H1 (cell line): ENCODE measurements around the gene RHOG. TPM values are rescaled to one million over a fixed set of nuclear protein-coding genes. Genes with fewer than 3 reads are reported as not detected.

Experiments
- CTCF ChIA-PET: fragments of 300-600 bp; sonication (Branson Sonifier 250); formaldehyde crosslinking; loops from one replicate; lab custom pipeline; 2021; ENCODE audit not compliant: partially characterized antibody; lab: Charles Lee
- POLR2A ChIA-PET: fragments of 300-600 bp; sonication (Branson Sonifier 250); formaldehyde crosslinking; loops from one replicate; lab custom pipeline; 2021; ENCODE audit warnings: inconsistent platforms; ENCODE audit not compliant: partially characterized antibody; lab: Charles Lee
- DNase-seq, 2 experiments: peaks; one replicate each; pipeline versions ENCODE4 v3.0.0 to v3.0.0-alpha.2; 2010 to 2022; ENCODE audit warnings: low spot score in 2 of 2, low read depth in 1 of 2, mixed read lengths in 1 of 2
- FAIRE-seq: peaks from 2 replicates; lab custom pipeline; 2011; peaks lifted over from hg19 to GRCh38; lab: Jason Lieb, UNC
- H2AFZ ChIP-seq: 2 replicates; pipeline ENCODE4 v1.8.1; 2012; ENCODE audit warnings: low read length, inconsistent platforms
- H2AK5ac ChIP-seq: 2 replicates; pipeline ENCODE4 v1.6.1; 2013; ENCODE audit warnings: low read depth, low read length
- H2BK120ac ChIP-seq: replicated peaks from 2 replicates; pipeline ENCODE3; 2013; ENCODE audit warnings: low read depth, low read length, inconsistent platforms
- H2BK12ac ChIP-seq: 2 replicates; pipeline ENCODE4 v1.6.1; 2013; ENCODE audit warnings: low read depth, low read length
- H2BK15ac ChIP-seq: 2 replicates; pipeline ENCODE4 v1.6.1; 2013; ENCODE audit warnings: low read length
- H2BK20ac ChIP-seq: 2 replicates; pipeline ENCODE4 v1.6.1; 2013; ENCODE audit warnings: low read length
- H2BK5ac ChIP-seq: 2 replicates; pipeline ENCODE4 v1.6.1; 2013; ENCODE audit warnings: low read depth, low read length
- H3K14ac ChIP-seq: 2 replicates; pipeline ENCODE4 v1.6.1; 2013; ENCODE audit warnings: inconsistent platforms; ENCODE audit not compliant: insufficient read length
- H3K18ac ChIP-seq: 2 replicates; pipeline ENCODE4 v1.6.1; 2013; ENCODE audit warnings: low read length; ENCODE audit errors: extremely low read depth
- H3K23ac ChIP-seq: 2 replicates; pipeline ENCODE4 v1.6.1; 2013; ENCODE audit warnings: inconsistent platforms; ENCODE audit not compliant: insufficient read length
- H3K23me2 ChIP-seq: 2 replicates; pipeline ENCODE4 v1.6.1; 2013; ENCODE audit warnings: low read depth, low read length
- H3K27ac ChIP-seq: 2 replicates; pipeline ENCODE4 v1.6.1; 2011; ENCODE audit warnings: low read depth, low read length, inconsistent platforms
- H3K27me3 ChIP-seq, 4 experiments: replicated peaks in 1 of 4; 1 replicate in 1 of 4; 2 replicates in 3 of 4; pipeline versions ENCODE4 v1.6.1 to v1.8.1; 2011 to 2013; ENCODE audit warnings: low read length in 3 of 4, mild to moderate bottlenecking in 3 of 4, inconsistent platforms in 2 of 4, mixed read lengths in 2 of 4, moderate library complexity in 1 of 4; ENCODE audit not compliant: control insufficient read depth in 3 of 4, insufficient read depth in 3 of 4; ENCODE audit errors: extremely low read depth in 1 of 4
- H3K36me3 ChIP-seq, 4 experiments: 2 replicates each; pipeline versions ENCODE4 v1.6.1 to v1.8.1; 2011 to 2013; ENCODE audit warnings: mild to moderate bottlenecking in 4 of 4, low read length in 3 of 4, moderate library complexity in 2 of 4, control low read depth in 1 of 4, inconsistent platforms in 1 of 4; ENCODE audit not compliant: insufficient read depth in 4 of 4, control insufficient read depth in 2 of 4
- H3K4ac ChIP-seq: replicated peaks from 2 replicates; pipeline ENCODE3; 2013; ENCODE audit warnings: low read length, low read depth, mixed read lengths, inconsistent platforms; ENCODE audit not compliant: insufficient read length
- H3K4me1 ChIP-seq, 4 experiments: replicated peaks in 1 of 4; 1 replicate in 1 of 4; 2 replicates in 3 of 4; pipeline versions ENCODE4 v1.6.1 to v1.8.1; 2011 to 2013; ENCODE audit warnings: low read length in 3 of 4, inconsistent platforms in 2 of 4, mixed read lengths in 1 of 4; ENCODE audit not compliant: insufficient read depth in 4 of 4, control insufficient read depth in 3 of 4
- H3K4me2 ChIP-seq, 2 experiments: 2 replicates each; pipeline versions ENCODE4 v1.6.1 to v1.8.1; 2011 to 2013; ENCODE audit warnings: low read depth in 2 of 2, low read length in 2 of 2, control low read depth in 1 of 2, inconsistent platforms in 1 of 2, mild to moderate bottlenecking in 1 of 2; ENCODE audit not compliant: insufficient read depth in 1 of 2
- H3K4me3 ChIP-seq, 4 experiments: fragments of 200-600, 300-600 bp in 1 of 4; sonication (generic), shearing (Covaris generic), sonication (Bioruptor Twin) in 1 of 4; 2 replicates each; pipeline versions ENCODE4 v1.5.1 to v1.8.1; 2011 to 2016; ENCODE audit warnings: low read length in 4 of 4, low read depth in 3 of 4, control low read depth in 2 of 4, inconsistent platforms in 2 of 4, mild to moderate bottlenecking in 2 of 4, mixed read lengths in 1 of 4, moderate library complexity in 1 of 4; ENCODE audit not compliant: insufficient read depth in 2 of 4; ENCODE audit errors: extremely low read depth in 1 of 4
- H3K56ac ChIP-seq: replicated peaks from 2 replicates; pipeline ENCODE3; 2013; ENCODE audit warnings: low read depth, mild to moderate bottlenecking, mixed read lengths, low read length, inconsistent platforms; ENCODE audit not compliant: insufficient read length
- H3K79me1 ChIP-seq: 2 replicates; pipeline ENCODE4 v1.6.1; 2013; ENCODE audit warnings: low read depth, low read length, control low read depth
- H3K79me2 ChIP-seq, 2 experiments: 2 replicates each; pipeline versions ENCODE4 v1.6.1 to v1.8.1; 2012 to 2013; ENCODE audit warnings: low read length in 2 of 2, mild to moderate bottlenecking in 2 of 2, inconsistent platforms in 1 of 2; ENCODE audit not compliant: insufficient read depth in 2 of 2, control insufficient read depth in 1 of 2
- H3K9ac ChIP-seq, 4 experiments: replicated peaks in 1 of 4; 1 replicate in 1 of 4; 2 replicates in 3 of 4; pipeline versions ENCODE4 v1.6.1 to v1.8.1; 2011 to 2013; ENCODE audit warnings: low read depth in 3 of 4, low read length in 3 of 4, control low read depth in 2 of 4, mild to moderate bottlenecking in 2 of 4, moderate library complexity in 2 of 4, inconsistent platforms in 1 of 4; ENCODE audit errors: extremely low read depth in 1 of 4
- H3K9me3 ChIP-seq, 2 experiments: 2 replicates each; pipeline versions ENCODE4 v1.6.1 to v1.8.1; 2012 to 2013; ENCODE audit warnings: mild to moderate bottlenecking in 2 of 2, moderate library complexity in 2 of 2, control low read depth in 1 of 2, inconsistent platforms in 1 of 2, low read depth in 1 of 2, low read length in 1 of 2, mixed read lengths in 1 of 2; ENCODE audit not compliant: insufficient read depth in 2 of 2
- H4K20me1 ChIP-seq, 2 experiments: replicated peaks in 1 of 2; 2 replicates each; pipeline versions ENCODE3 to v1.8.1; 2011 to 2013; ENCODE audit warnings: inconsistent platforms in 2 of 2, low read length in 2 of 2, mild to moderate bottlenecking in 1 of 2; ENCODE audit not compliant: insufficient read depth in 2 of 2, control insufficient read depth in 1 of 2
- H4K5ac ChIP-seq: 2 replicates; pipeline ENCODE4 v1.6.1; 2013; ENCODE audit warnings: low read length, low read depth, mixed read lengths, inconsistent platforms; ENCODE audit not compliant: insufficient read length
- H4K8ac ChIP-seq: 2 replicates; pipeline ENCODE4 v1.8.0; 2013; ENCODE audit warnings: mild to moderate bottlenecking, moderate library complexity, low read length, inconsistent platforms; ENCODE audit not compliant: insufficient read depth; ENCODE audit errors: extremely low read depth
- H4K91ac ChIP-seq: replicated peaks from 2 replicates; pipeline ENCODE3; 2013; ENCODE audit warnings: low read length, mixed read lengths, inconsistent platforms; ENCODE audit not compliant: insufficient read length
- CTCF ChIP-seq, 3 experiments: IDR thresholded peaks; 1 replicate in 2 of 3; 2 replicates in 1 of 3; pipeline versions ENCODE4 v1.5.1 to v1.6.1; 2011; ENCODE audit warnings: low read length in 3 of 3, mild to moderate bottlenecking in 3 of 3, inconsistent platforms in 2 of 3, low read depth in 1 of 3, moderate library complexity in 1 of 3; ENCODE audit not compliant: insufficient read depth in 1 of 3; ENCODE audit errors: control extremely low read depth in 1 of 3
- GABPA ChIP-seq: IDR thresholded peaks from 2 replicates; pipeline ENCODE4 v1.6.1; 2011; ENCODE audit warnings: mild to moderate bottlenecking, low read length, moderate library complexity, borderline replicate concordance; ENCODE audit not compliant: insufficient read depth
- HDAC6 ChIP-seq: IDR thresholded peaks from one replicate; pipeline ENCODE4 v1.7.1; 2012; ENCODE audit warnings: low read depth, mild to moderate bottlenecking, inconsistent platforms, low read length, moderate library complexity
- NRF1 ChIP-seq: IDR thresholded peaks from 2 replicates; pipeline ENCODE4 v1.6.1; 2011; ENCODE audit warnings: mild to moderate bottlenecking, low read depth, low read length, improper control_type of control experiment
- RXRA ChIP-seq: IDR thresholded peaks from 2 replicates; pipeline ENCODE4 v1.6.1; 2011; ENCODE audit warnings: low read depth, mild to moderate bottlenecking, low read length, moderate library complexity; ENCODE audit not compliant: insufficient read depth
- SUZ12 ChIP-seq: fragments of 200-600 bp; sonication (generic); IDR thresholded peaks from 2 replicates; pipeline ENCODE4 v1.6.1; 2012; ENCODE audit warnings: mild to moderate bottlenecking, inconsistent platforms, low read length, moderate library complexity, mixed read lengths
- TCF12 ChIP-seq: IDR thresholded peaks from 2 replicates; pipeline ENCODE4 v1.6.1; 2011; ENCODE audit warnings: low read depth, mild to moderate bottlenecking, low read length
- USF2 ChIP-seq: IDR thresholded peaks from 2 replicates; pipeline ENCODE4 v1.6.1; 2011; ENCODE audit warnings: low read length, improper control_type of control experiment
- polyA plus RNA-seq, 7 experiments: library from polyadenylated mRNA; depleted of rRNA in 3 of 7; stranded (reverse) in 5 of 7; unstranded in 2 of 7; fragments of >200 nt in 5 of 7; fragments of 200-250 nt in 2 of 7; gene quantifications; 1 replicate in 5 of 7; 2 replicates in 1 of 7; 4 replicates in 1 of 7; pipeline versions ENCODE4 v1.2.1 to v1.2.3, GENCODE V29; 2011 to 2013; ENCODE audit warnings: missing spikeins in 2 of 7, mixed read lengths in 2 of 7
- total RNA-seq: library from RNA; stranded (reverse); fragmentation: NEBNext Ultra II Directional; extraction: Animal tissue kit (Norgen Biotek cat#: 25700); gene quantifications from 2 replicates; pipeline ENCODE4 v1.2.1, GENCODE V29; 2021

Gene RHOG
- total and polyA plus RNA-seq, 2 of the 8 experiments (the other 6 are each of a cell fraction or from before 2014, with no cell fraction given), result 28.3 to 69.6 TPM

GRCh38 chr11:3882655-3883054, 41.9 kb upstream of the RHOG start:
- H3K27me3 ChIP-seq, result no peaks in the 10 kb centered on the region; a peak in 2 of 7 replicates
- ChIA-PET POLR2A (no interaction called here), CTCF (interaction anchor here (0.6 to 1.1 kb wide), 3 partner anchors 20 to 33 kb away, joined by 3 to 5 read pairs (median 4); no protein-coding TSS in a partner anchor)
- no peak overlapping the region for H4K5ac ChIP-seq
- H3K4me1 ChIP-seq, result no peaks in the 10 kb centered on the region
- no peak overlapping the region for H3K9ac ChIP-seq
- H3K14ac ChIP-seq, result no peak overlapping the region
- H3K9me3 ChIP-seq, result no peaks in the 10 kb centered on the region
- no peak overlapping the region for H2AFZ ChIP-seq
- no peak overlapping the region for H3K56ac ChIP-seq
- no peak overlapping the region for H3K4me3 ChIP-seq
- no peaks in the 10 kb centered on the region for H3K36me3 ChIP-seq
- H3K27ac ChIP-seq, result no peak overlapping the region
- no peaks in the 10 kb centered on the region for H3K23me2 ChIP-seq
- no peak overlapping the region for H2AK5ac ChIP-seq
- no peak overlapping the region for H3K4ac ChIP-seq
- no peak for TF ChIP-seq HDAC6
- TF ChIP-seq RXRA, result no peak
- TF ChIP-seq GABPA, result no peak
- no peak for TF ChIP-seq USF2
- TF ChIP-seq NRF1, result no peak
- no peak for TF ChIP-seq SUZ12
- no peak for TF ChIP-seq CTCF (IDR thresholded peaks at IDR 0.05; ENCODE audit: control extremely low read depth in 1 of 3, insufficient read depth in 1 of 3, low read depth in 1 of 3, low read length in 3 of 3)
- TF ChIP-seq TCF12, result no peak
- no peak overlapping the region for H3K23ac ChIP-seq
- H4K91ac ChIP-seq, result no peak overlapping the region
- FAIRE-seq, result no peak
- H3K4me2 ChIP-seq, result no peak overlapping the region
- no peak overlapping the region for H4K8ac ChIP-seq
- H3K18ac ChIP-seq, result no peak overlapping the region
- H2BK15ac ChIP-seq, result no peak overlapping the region
- H2BK120ac ChIP-seq, result no peak overlapping the region
- H3K79me2 ChIP-seq, result no peaks in the 10 kb centered on the region
- DNase-seq, result no peak
- H2BK20ac ChIP-seq, result no peak overlapping the region
- H2BK12ac ChIP-seq, result no peak overlapping the region
- H4K20me1 ChIP-seq, result no peaks in the 10 kb centered on the region
- no peaks in the 10 kb centered on the region for H3K79me1 ChIP-seq
- H2BK5ac ChIP-seq, result no peak overlapping the region
